ENCODE data around the gene LGR5. TPM values are rescaled to one million over a fixed set of nuclear protein-coding genes. Genes with fewer than 3 reads are reported as not detected.

Gene LGR5
- total and polyA plus RNA-seq, 3 experiments from 2014 or later: not detected

DNA sequence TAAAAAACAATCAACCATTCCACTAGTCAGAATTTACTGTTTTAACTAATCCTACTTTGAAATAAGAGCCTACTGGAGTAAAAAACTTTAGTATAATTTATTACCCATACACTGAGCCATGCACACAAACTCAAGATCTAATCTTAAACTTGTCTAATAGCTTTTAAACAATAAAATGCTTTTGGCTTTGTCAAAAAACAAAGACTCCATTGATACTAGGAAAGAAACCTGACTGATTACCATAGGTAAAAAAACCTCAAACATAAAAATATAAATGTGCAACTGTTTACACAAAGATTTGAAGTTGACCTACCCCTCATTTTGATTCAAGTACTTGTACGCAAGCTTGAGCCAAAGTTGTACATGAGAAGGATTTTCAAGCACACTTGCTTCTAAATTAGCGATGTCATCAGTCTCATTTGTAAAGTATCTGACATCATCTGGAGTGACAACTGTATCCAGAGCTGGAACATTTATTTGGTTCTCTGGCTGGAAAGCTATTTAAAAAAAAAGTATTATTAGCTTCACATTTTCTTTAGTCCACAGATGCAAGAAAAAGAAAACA is 187.9 kb downstream of the LGR5 start:
- Histone ChIP-seq H3K9me3 (ENCODE audit: low read length) (no peaks in the 10 kb centered on the region), H3K4me3 (ENCODE audit: low read length) (no peak overlapping the region), H3K36me3 (ENCODE audit: insufficient read depth, low read length) (peaks cover 57% of the 10 kb centered on the region), H3K4me1 (ENCODE audit: insufficient read depth, low read length) (peaks cover 11% of the 10 kb centered on the region), H3K27me3 (ENCODE audit: insufficient read depth, low read length, poor library complexity, severe bottlenecking) (no peaks in the 10 kb centered on the region), H3K27ac (ENCODE audit: low read depth, low read length) (no peak overlapping the region)
- POLR2A ChIA-PET: no interaction called here
- Mint-ChIP-seq H3K27me3 (no peaks in the 10 kb centered on the region), H3K4me3 (no peak overlapping the region), H3K9me3 (no peaks in the 10 kb centered on the region), H3K4me1 (peaks cover 10 to 24% (median 21%) of the 10 kb centered on the region in 3 donors), H3K36me3 (peaks cover 4 to 92% (median 31%) of the 10 kb centered on the region in 3 donors), H3K27ac (no peak overlapping the region)
- CTCF ChIA-PET: interaction anchor here (1.2 to 1.5 kb wide), 2 partner anchors 9 to 120 kb away, joined by 6 to 8 read pairs; no protein-coding TSS in a partner anchor
- no peak for DNase-seq

Other genes starting within 250 kb of the LGR5 start
- 10 to 100 TPM; 37.5 to 42.6 TPM for gene ZFC3H1, start 224.1 kb downstream of the LGR5 start, total RNA-seq
- 27.9 TPM for gene ZFC3H1, start 224.1 kb downstream of the LGR5 start, polyA plus RNA-seq
- 1 to 10 TPM; 7.8 to 8.6 TPM for gene THAP2, start 224.5 kb downstream of the LGR5 start, total RNA-seq
- gene THAP2, start 224.5 kb downstream of the LGR5 start, polyA plus RNA-seq: 5.2 TPM
- 10 to 100 TPM; 18.6 to 21.4 TPM for gene TMEM19, start 246.3 kb downstream of the LGR5 start, total RNA-seq
- gene TMEM19, start 246.3 kb downstream of the LGR5 start, polyA plus RNA-seq: 33.6 TPM

Measured in CD8-positive, alpha-beta memory T cell (primary cell).